ENCODE measurements around the gene PDSS2.

Gene PDSS2

GRCh38 chr6:107267634-107268033 is 191.7 kb downstream of the PDSS2 start:
- no peak for TF ChIP-seq GATA2 (IDR thresholded peaks at IDR 0.05; ENCODE audit: low read depth, low read length)
- TF ChIP-seq GATA3 (IDR thresholded peaks at IDR 0.05; ENCODE audit: low read depth, low read length) = no peak

- TF ChIP-seq GATA2 (IDR thresholded peaks at IDR 0.05; ENCODE audit: low read depth, low read length) (no peak), GATA3 (IDR thresholded peaks at IDR 0.05; ENCODE audit: low read depth, low read length) (no peak)
Observed at GRCh38 chr6:107267006-107267405, 192.4 kb downstream of the PDSS2 start.

- TF ChIP-seq GATA3 (IDR thresholded peaks at IDR 0.05; ENCODE audit: low read depth, low read length) (no peak), GATA2 (IDR thresholded peaks at IDR 0.05; ENCODE audit: low read depth, low read length) (no peak)
Observed at GRCh38 chr6:107266563-107266962, 192.8 kb downstream of the PDSS2 start.

- TF ChIP-seq GATA2 (IDR thresholded peaks at IDR 0.05; ENCODE audit: low read depth, low read length) (no peak), GATA3 (IDR thresholded peaks at IDR 0.05; ENCODE audit: low read depth, low read length) (no peak)
Observed at GRCh38 chr6:107264357-107264840, 195.0 kb downstream of the PDSS2 start.

- no peak for TF ChIP-seq GATA2 (IDR thresholded peaks at IDR 0.05; ENCODE audit: low read depth, low read length)
- no peak for TF ChIP-seq GATA3 (IDR thresholded peaks at IDR 0.05; ENCODE audit: low read depth, low read length)
Observed at GRCh38 chr6:107259951-107260350, 199.4 kb downstream of the PDSS2 start.

GRCh38 chr6:107248147-107248546 is 211.2 kb downstream of the PDSS2 start:
- TF ChIP-seq GATA3 (IDR thresholded peaks at IDR 0.05; ENCODE audit: low read depth, low read length) (no peak), GATA2 (IDR thresholded peaks at IDR 0.05; ENCODE audit: low read depth, low read length) (no peak)

- TF ChIP-seq GATA2 (IDR thresholded peaks at IDR 0.05; ENCODE audit: low read depth, low read length) (no peak), GATA3 (IDR thresholded peaks at IDR 0.05; ENCODE audit: low read depth, low read length) (no peak)
Observed at GRCh38 chr6:107246972-107247615, 212.3 kb downstream of the PDSS2 start.

GRCh38 chr6:107246249-107246971 is 213.0 kb downstream of the PDSS2 start:
- TF ChIP-seq GATA3 (IDR thresholded peaks at IDR 0.05; ENCODE audit: low read depth, low read length) = no peak
- TF ChIP-seq GATA2 (IDR thresholded peaks at IDR 0.05; ENCODE audit: low read depth, low read length) = no peak

- TF ChIP-seq GATA2 (IDR thresholded peaks at IDR 0.05; ENCODE audit: low read depth, low read length) = no peak
- no peak for TF ChIP-seq GATA3 (IDR thresholded peaks at IDR 0.05; ENCODE audit: low read depth, low read length)
Observed at GRCh38 chr6:107244742-107245480, 214.5 kb downstream of the PDSS2 start.

- TF ChIP-seq GATA2 (IDR thresholded peaks at IDR 0.05; ENCODE audit: low read depth, low read length) (no peak), GATA3 (IDR thresholded peaks at IDR 0.05; ENCODE audit: low read depth, low read length) (no peak)
Observed at GRCh38 chr6:107244082-107244741, 215.2 kb downstream of the PDSS2 start.

GRCh38 chr6:107243471-107243870 is 215.9 kb downstream of the PDSS2 start:
- TF ChIP-seq GATA2 (IDR thresholded peaks at IDR 0.05; ENCODE audit: low read depth, low read length) (no peak), GATA3 (IDR thresholded peaks at IDR 0.05; ENCODE audit: low read depth, low read length) (no peak)

GRCh38 chr6:107237992-107238660 is 221.2 kb downstream of the PDSS2 start:
- no peak for TF ChIP-seq GATA3 (IDR thresholded peaks at IDR 0.05; ENCODE audit: low read depth, low read length)
- no peak for TF ChIP-seq GATA2 (IDR thresholded peaks at IDR 0.05; ENCODE audit: low read depth, low read length)

GRCh38 chr6:107235511-107235910 is 223.9 kb downstream of the PDSS2 start:
- TF ChIP-seq GATA2 (IDR thresholded peaks at IDR 0.05; ENCODE audit: low read depth, low read length) (no peak), GATA3 (IDR thresholded peaks at IDR 0.05; ENCODE audit: low read depth, low read length) (no peak)
